ENCODE measurements around the gene CSTB. TPM values are rescaled to one million over a fixed set of nuclear protein-coding genes. Genes with fewer than 3 reads are reported as not detected.

Gene CSTB
- total and polyA plus RNA-seq, 2 of the 8 experiments (the other 6 are each of a cell fraction or from before 2014, with no cell fraction given): 53.8 to 64.1 TPM

DNA sequence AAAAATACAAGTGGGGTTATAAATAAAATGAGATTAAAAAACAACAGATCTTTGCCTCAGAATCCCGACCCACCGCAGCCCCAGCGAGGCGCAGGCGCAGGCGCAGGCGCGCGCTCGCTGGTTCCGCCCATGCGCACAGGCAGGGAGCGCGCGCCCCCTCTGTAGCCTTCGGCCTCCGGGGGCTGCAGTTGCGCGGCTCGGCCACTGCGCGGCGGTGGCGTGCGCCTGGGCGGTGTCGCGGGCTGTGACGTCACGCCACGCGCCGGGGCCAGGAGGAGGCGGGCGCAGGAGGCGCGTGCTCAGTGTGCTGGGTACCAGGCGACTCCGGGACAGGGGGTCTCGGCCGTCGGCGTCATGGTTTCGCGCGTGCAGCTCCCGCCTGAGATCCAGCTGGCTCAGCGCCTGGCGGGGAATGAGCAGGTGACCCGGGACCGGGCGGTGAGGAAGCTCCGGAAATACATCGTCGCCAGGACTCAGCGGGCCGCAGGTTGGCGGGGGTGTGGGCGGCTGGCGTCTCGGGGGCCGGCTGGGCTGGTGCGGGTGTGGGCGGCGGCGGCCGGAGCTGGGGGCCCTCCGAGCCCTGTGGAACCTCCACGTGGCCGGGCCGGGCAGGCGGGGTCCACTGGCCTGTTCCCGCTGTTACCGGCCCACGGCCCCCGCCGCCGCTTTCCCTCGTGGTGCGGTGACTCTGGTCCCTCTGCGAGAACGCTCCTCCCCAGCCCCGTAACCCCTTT, 13.3 kb upstream of the CSTB start, which contains the start of gene RRP1:
TSS of gene RRP1 (plus strand) at position 302 of the 734 bp plus-strand sequence. CDS start at position 355, 53 bp downstream.
- Histone ChIP-seq H3K79me2 (ENCODE audit: control insufficient read depth in 1 of 2, insufficient read depth in 2 of 2, low read length in 2 of 2) (peaks cover 11 to 46% of the 10 kb centered on the region in 2 experiments), H4K91ac (replicated peaks; ENCODE audit: insufficient read length, low read length) (no peak within 1 kb of the TSS), H3K23ac (ENCODE audit: insufficient read length) (no peak within 1 kb of the TSS), H3K4ac (replicated peaks; ENCODE audit: insufficient read length, low read depth, low read length) (peak within 1 kb of the TSS; percentile 98), H4K20me1 (replicated peaks in 1 of 2; ENCODE audit: control insufficient read depth in 1 of 2, insufficient read depth in 2 of 2, low read length in 2 of 2) (peaks cover 4 to 16% of the 10 kb centered on the region in 2 experiments), H4K5ac (ENCODE audit: insufficient read length, low read depth, low read length) (peak within 1 kb of the TSS; percentile 100), H3K36me3 (ENCODE audit: control insufficient read depth in 2 of 4, insufficient read depth in 4 of 4, low read length in 3 of 4) (peaks cover 26 to 35% (median 31%) of the 10 kb centered on the region in 4 experiments), H3K23me2 (ENCODE audit: low read depth, low read length) (peaks cover 5% of the 10 kb centered on the region; the same call in 1 of the 2 replicates), H4K8ac (ENCODE audit: extremely low read depth, insufficient read depth, low read length) (peak within 1 kb of the TSS; percentile 98), H3K14ac (ENCODE audit: insufficient read length) (no peak within 1 kb of the TSS), H3K9me3 (ENCODE audit: insufficient read depth in 2 of 2, low read depth in 1 of 2, low read length in 1 of 2) (no peaks in the 10 kb centered on the region), H3K56ac (replicated peaks; ENCODE audit: insufficient read length, low read depth, low read length) (peak within 1 kb of the TSS; percentile 97), H3K27me3 (replicated peaks in 1 of 4; ENCODE audit: control insufficient read depth in 3 of 4, extremely low read depth in 1 of 4, insufficient read depth in 3 of 4, low read length in 3 of 4) (no peaks in the 10 kb centered on the region; a peak in 1 of 7 replicates), H2BK5ac (ENCODE audit: low read depth, low read length) (peak within 1 kb of the TSS; percentile 83), H2AFZ (ENCODE audit: low read length) (0 out of 2 replicates have a peak within 1 kb of the TSS, but pooled peaks have one; percentile 59), H3K4me3 (ENCODE audit: extremely low read depth in 1 of 4, insufficient read depth in 2 of 4, low read depth in 3 of 4, low read length in 4 of 4) (peak within 1 kb of the TSS; percentile 72 to 92 (median 89)), H3K4me2 (ENCODE audit: insufficient read depth in 1 of 2, low read depth in 2 of 2, low read length in 2 of 2) (peak within 1 kb of the TSS; percentile 85 to 92), H3K4me1 (replicated peaks in 1 of 4; ENCODE audit: control insufficient read depth in 3 of 4, insufficient read depth in 4 of 4, low read length in 3 of 4) (peaks cover 0 to 12% (median 3%) of the 10 kb centered on the region in 4 experiments; a peak in 4 of 7 replicates), H3K79me1 (ENCODE audit: low read depth, low read length) (peaks cover 26% of the 10 kb centered on the region), H2BK12ac (ENCODE audit: low read depth, low read length) (no peak within 1 kb of the TSS), H2BK15ac (ENCODE audit: low read length) (no peak within 1 kb of the TSS), H2BK120ac (replicated peaks; ENCODE audit: low read depth, low read length) (no peak within 1 kb of the TSS), H3K9ac (replicated peaks in 1 of 4; ENCODE audit: extremely low read depth in 1 of 4, low read depth in 3 of 4, low read length in 3 of 4) (peak within 1 kb of the TSS; percentile 74 to 94 (median 92)), H3K27ac (ENCODE audit: low read depth, low read length) (peak within 1 kb of the TSS; percentile 64), H3K18ac (ENCODE audit: extremely low read depth, low read length) (peak within 1 kb of the TSS; percentile 83; the same call in 1 of the 2 replicates), H2AK5ac (ENCODE audit: low read depth, low read length) (no peak within 1 kb of the TSS), H2BK20ac (ENCODE audit: low read length) (no peak within 1 kb of the TSS)
- ChIA-PET CTCF (ENCODE audit: partially characterized antibody) (interaction anchor here (0.6 to 2.4 kb wide), 25 partner anchors 10 to 893 kb away, joined by 3 to 10 read pairs (median 4); partner anchors contain the start of gene KRTAP12-1), POLR2A (ENCODE audit: partially characterized antibody) (interaction anchor here (0.7 to 7.6 kb wide), 18 partner anchors 9 to 249 kb away, joined by 3 to 80 read pairs (median 4); no protein-coding TSS in a partner anchor)
- FAIRE-seq (no peak), DNase-seq (ENCODE audit: low read depth in 1 of 2, low spot score in 2 of 2) (peak; percentile 69 to 99)
- 2% methylated on average over 61 of the region's 83 CpGs; no CpG with 5 or more reads in 1 of the 2 experiments for WGBS, 2 experiments (ENCODE audit: extremely low coverage in 1 of 2, insufficient coverage in 1 of 2, insufficient read length in 1 of 2, insufficient replicate concordance in 2 of 2, low coverage in 1 of 2, low lambda C conversion rate in 2 of 2, missing lambda C conversion rate in 1 of 2)
- TF ChIP-seq EZH2 (IDR thresholded peaks at IDR 0.05; ENCODE audit: low read depth, low read length, severe bottlenecking) (no peak), ZNF274 (IDR thresholded peaks at IDR 0.05; ENCODE audit: borderline replicate concordance, extremely low read depth, low read length) (no peak), USF2 (IDR thresholded peaks at IDR 0.05; ENCODE audit: low read length) (no peak), CREB1 (IDR thresholded peaks at IDR 0.05) (peak; percentile 99)
- TF ChIP-seq, protein P1, sequence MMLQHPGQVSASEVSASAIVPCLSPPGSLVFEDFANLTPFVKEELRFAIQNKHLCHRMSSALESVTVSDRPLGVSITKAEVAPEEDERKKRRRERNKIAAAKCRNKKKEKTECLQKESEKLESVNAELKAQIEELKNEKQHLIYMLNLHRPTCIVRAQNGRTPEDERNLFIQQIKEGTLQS (IDR thresholded peaks at IDR 0.05; ENCODE audit: insufficient read depth, low read depth, low read length): peak; percentile 99
- TF ChIP-seq, protein P2, sequence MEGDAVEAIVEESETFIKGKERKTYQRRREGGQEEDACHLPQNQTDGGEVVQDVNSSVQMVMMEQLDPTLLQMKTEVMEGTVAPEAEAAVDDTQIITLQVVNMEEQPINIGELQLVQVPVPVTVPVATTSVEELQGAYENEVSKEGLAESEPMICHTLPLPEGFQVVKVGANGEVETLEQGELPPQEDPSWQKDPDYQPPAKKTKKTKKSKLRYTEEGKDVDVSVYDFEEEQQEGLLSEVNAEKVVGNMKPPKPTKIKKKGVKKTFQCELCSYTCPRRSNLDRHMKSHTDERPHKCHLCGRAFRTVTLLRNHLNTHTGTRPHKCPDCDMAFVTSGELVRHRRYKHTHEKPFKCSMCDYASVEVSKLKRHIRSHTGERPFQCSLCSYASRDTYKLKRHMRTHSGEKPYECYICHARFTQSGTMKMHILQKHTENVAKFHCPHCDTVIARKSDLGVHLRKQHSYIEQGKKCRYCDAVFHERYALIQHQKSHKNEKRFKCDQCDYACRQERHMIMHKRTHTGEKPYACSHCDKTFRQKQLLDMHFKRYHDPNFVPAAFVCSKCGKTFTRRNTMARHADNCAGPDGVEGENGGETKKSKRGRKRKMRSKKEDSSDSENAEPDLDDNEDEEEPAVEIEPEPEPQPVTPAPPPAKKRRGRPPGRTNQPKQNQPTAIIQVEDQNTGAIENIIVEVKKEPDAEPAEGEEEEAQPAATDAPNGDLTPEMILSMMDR (IDR thresholded peaks at IDR 0.05; ENCODE audit: control extremely low read depth in 1 of 3, insufficient read depth in 1 of 3, low read depth in 1 of 3, low read length in 3 of 3): peak; percentile 95 to 98 (median 97)
